Mononuclear cell (primary cell): ENCODE data around the gene PDE6B. TPM values are rescaled to one million over a fixed set of nuclear protein-coding genes. Genes with fewer than 3 reads are reported as not detected.

Experiments
- H3K27me3 ChIP-seq: 2 replicates; pipeline ENCODE4 v1.6.0; 2011; ENCODE audit warnings: low read length, control low read depth; ENCODE audit not compliant: insufficient read depth
- H3K4me1 ChIP-seq: 2 replicates; pipeline ENCODE4 v1.5.1; 2011; ENCODE audit warnings: mild to moderate bottlenecking, low read length, control low read depth; ENCODE audit not compliant: insufficient read depth
- H3K4me3 ChIP-seq: 2 replicates; pipeline ENCODE4 v1.5.1; 2011; ENCODE audit warnings: mild to moderate bottlenecking, low read length, moderate library complexity
- H3K9me3 ChIP-seq: 2 replicates; pipeline ENCODE4 v1.5.1; 2011; ENCODE audit warnings: low read depth, mild to moderate bottlenecking, control low read depth, low read length
- total RNA-seq: library from RNA; depleted of rRNA; stranded (reverse); fragments of >200 nt; gene quantifications from one replicate; pipeline ENCODE4 v1.2.3, GENCODE V29; 2012

PDE6B gene
- total RNA-seq, 1 donor: 10.4 TPM

GRCh38 chr4:625631-626161 is 323 bp downstream of the PDE6B start:
- Histone ChIP-seq H3K4me3 (no peak overlapping the region), H3K27me3 (no peaks in the 10 kb centered on the region), H3K9me3 (no peaks in the 10 kb centered on the region), H3K4me1 (no peaks in the 10 kb centered on the region)

- no peaks in the 10 kb centered on the region for H3K4me1 ChIP-seq
- H3K27me3 ChIP-seq: no peaks in the 10 kb centered on the region
- no peak overlapping the region for H3K4me3 ChIP-seq
- H3K9me3 ChIP-seq: no peaks in the 10 kb centered on the region
Observed at GRCh38 chr4:626201-627091, 1.1 kb downstream of the PDE6B start.

- no peak overlapping the region for H3K4me3 ChIP-seq
- no peaks in the 10 kb centered on the region for H3K9me3 ChIP-seq
- H3K27me3 ChIP-seq: no peaks in the 10 kb centered on the region
- no peaks in the 10 kb centered on the region for H3K4me1 ChIP-seq
Observed at GRCh38 chr4:627347-628125, 2.2 kb downstream of the PDE6B start.

- Histone ChIP-seq H3K9me3 (no peaks in the 10 kb centered on the region), H3K4me1 (no peaks in the 10 kb centered on the region), H3K4me3 (no peak overlapping the region), H3K27me3 (no peaks in the 10 kb centered on the region)
Observed at GRCh38 chr4:628311-628741, 3.0 kb downstream of the PDE6B start.

- Histone ChIP-seq H3K9me3 (no peaks in the 10 kb centered on the region), H3K4me1 (no peaks in the 10 kb centered on the region)
Observed at GRCh38 chr4:628821-629635, 3.7 kb downstream of the PDE6B start.

GRCh38 chr4:629636-629914 is 4.2 kb downstream of the PDE6B start:
- H3K27me3 ChIP-seq: no peaks in the 10 kb centered on the region
- no peaks in the 10 kb centered on the region for H3K9me3 ChIP-seq
- H3K4me1 ChIP-seq: no peaks in the 10 kb centered on the region
- no peak overlapping the region for H3K4me3 ChIP-seq

More at GRCh38 chr4:628821-629635, 3.7 kb downstream of the PDE6B start:
- Histone ChIP-seq H3K27me3 (no peaks in the 10 kb centered on the region), H3K4me3 (no peak overlapping the region)

- Histone ChIP-seq H3K27me3 (no peaks in the 10 kb centered on the region), H3K4me3 (no peak overlapping the region), H3K4me1 (no peaks in the 10 kb centered on the region), H3K9me3 (no peaks in the 10 kb centered on the region)
Observed at GRCh38 chr4:629915-630641, 4.7 kb downstream of the PDE6B start.

- H3K27me3 ChIP-seq: no peaks in the 10 kb centered on the region
- H3K4me1 ChIP-seq: no peaks in the 10 kb centered on the region
- H3K9me3 ChIP-seq: no peaks in the 10 kb centered on the region
- H3K4me3 ChIP-seq: no peak overlapping the region
Observed at GRCh38 chr4:630656-631055, 5.3 kb downstream of the PDE6B start.

- Histone ChIP-seq H3K4me3 (no peak overlapping the region), H3K9me3 (no peaks in the 10 kb centered on the region), H3K4me1 (no peaks in the 10 kb centered on the region), H3K27me3 (no peaks in the 10 kb centered on the region)
Observed at GRCh38 chr4:632196-632790, 6.9 kb downstream of the PDE6B start.

- H3K4me1 ChIP-seq: no peaks in the 10 kb centered on the region
- H3K27me3 ChIP-seq: no peaks in the 10 kb centered on the region
- H3K4me3 ChIP-seq: no peak overlapping the region
- no peaks in the 10 kb centered on the region for H3K9me3 ChIP-seq
Observed at GRCh38 chr4:632926-633325, 7.6 kb downstream of the PDE6B start.

GRCh38 chr4:633406-633805 is 8.0 kb downstream of the PDE6B start:
- Histone ChIP-seq H3K9me3 (no peaks in the 10 kb centered on the region), H3K4me1 (no peaks in the 10 kb centered on the region), H3K27me3 (no peaks in the 10 kb centered on the region), H3K4me3 (no peak overlapping the region)

- Histone ChIP-seq H3K4me3 (no peak overlapping the region), H3K9me3 (no peaks in the 10 kb centered on the region), H3K27me3 (no peaks in the 10 kb centered on the region), H3K4me1 (no peaks in the 10 kb centered on the region)
Observed at GRCh38 chr4:633976-634598, 8.7 kb downstream of the PDE6B start.

GRCh38 chr4:634599-634985 is 9.2 kb downstream of the PDE6B start:
- no peaks in the 10 kb centered on the region for H3K9me3 ChIP-seq

More at GRCh38 chr4:634599-634985, 9.2 kb downstream of the PDE6B start:
- Histone ChIP-seq H3K4me1 (no peaks in the 10 kb centered on the region), H3K4me3 (no peak overlapping the region), H3K27me3 (no peaks in the 10 kb centered on the region)
